Glutamatergic neuron (in vitro differentiated cells): ENCODE data around the gene DLST. TPM values are rescaled to one million over a fixed set of nuclear protein-coding genes. Genes with fewer than 3 reads are reported as not detected.

Experiments used
- DNase-seq: peaks from one replicate; pipeline ENCODE4 v3.0.0; 2022
- H3K27ac Mint-ChIP-seq: one replicate; pipeline ENCODE4 v1.8.0; 2020; ENCODE audit warnings: mild to moderate bottlenecking, mixed read lengths, inconsistent platforms; ENCODE audit not compliant: unreplicated experiment
- H3K27me3 Mint-ChIP-seq: one replicate; pipeline ENCODE4 v1.8.0; 2020; ENCODE audit warnings: mild to moderate bottlenecking, moderate library complexity, mixed read lengths, inconsistent platforms; ENCODE audit not compliant: unreplicated experiment
- H3K36me3 Mint-ChIP-seq: one replicate; pipeline ENCODE4 v1.8.0; 2020; ENCODE audit warnings: mild to moderate bottlenecking, mixed read lengths, inconsistent platforms; ENCODE audit not compliant: unreplicated experiment
- H3K4me1 Mint-ChIP-seq: one replicate; pipeline ENCODE4 v1.8.0; 2020; ENCODE audit warnings: mild to moderate bottlenecking, low read depth, mixed read lengths, inconsistent platforms; ENCODE audit not compliant: unreplicated experiment
- H3K4me3 Mint-ChIP-seq: one replicate; pipeline ENCODE4 v1.8.0; 2020; ENCODE audit warnings: mild to moderate bottlenecking, mixed read lengths, inconsistent platforms; ENCODE audit not compliant: unreplicated experiment
- H3K9me3 Mint-ChIP-seq: one replicate; pipeline ENCODE4 v1.8.0; 2020; ENCODE audit warnings: mild to moderate bottlenecking, moderate library complexity, mixed read lengths, inconsistent platforms; ENCODE audit not compliant: unreplicated experiment
- CTCF ChIP-seq: fragments of 200-600 bp; sonication (generic); IDR thresholded peaks from one replicate; pipeline ENCODE4 v1.5.0; 2021; ENCODE audit not compliant: partially characterized antibody, unreplicated experiment
- total RNA-seq: library from RNA; stranded (reverse); fragmentation: NEBNext Ultra II Directional; extraction: Animal tissue kit (Norgen Biotek cat#: 25700); gene quantifications from one replicate; pipeline ENCODE4 v1.2.1, GENCODE V29; 2021; ENCODE audit not compliant: unreplicated experiment

Gene DLST
- total RNA-seq, 1 donor from 2014 or later: 114 TPM

GRCh38 chr14:74859757-74860552 is 21.8 kb upstream of the DLST start:
- DNase-seq: no peak
- H3K4me3 Mint-ChIP-seq: no peak overlapping the region
- no peaks in the 10 kb centered on the region for H3K36me3 Mint-ChIP-seq

GRCh38 chr14:74860899-74861733 is 20.6 kb upstream of the DLST start:
- no peaks in the 10 kb centered on the region for H3K4me1 Mint-ChIP-seq
- no peak overlapping the region for H3K4me3 Mint-ChIP-seq
- peak; percentile 96 for TF ChIP-seq CTCF
- peak; percentile 95 for DNase-seq
- H3K27ac Mint-ChIP-seq: no peak overlapping the region
- H3K27me3 Mint-ChIP-seq: no peaks in the 10 kb centered on the region
- no peaks in the 10 kb centered on the region for H3K36me3 Mint-ChIP-seq
- H3K9me3 Mint-ChIP-seq: no peaks in the 10 kb centered on the region

More at GRCh38 chr14:74859757-74860552, 21.8 kb upstream of the DLST start:
- Mint-ChIP-seq H3K9me3 (no peaks in the 10 kb centered on the region), H3K4me1 (no peaks in the 10 kb centered on the region), H3K27ac (no peak overlapping the region), H3K27me3 (no peaks in the 10 kb centered on the region)
- TF ChIP-seq CTCF: no peak

- Mint-ChIP-seq H3K4me3 (no peak overlapping the region), H3K9me3 (peaks cover 3% of the 10 kb centered on the region), H3K27me3 (no peaks in the 10 kb centered on the region), H3K36me3 (no peaks in the 10 kb centered on the region), H3K4me1 (peaks cover 2% of the 10 kb centered on the region), H3K27ac (no peak overlapping the region)
- TF ChIP-seq CTCF: no peak
- no peak for DNase-seq
Measured at GRCh38 chr14:74861734-74862090, 20.0 kb upstream of the DLST start.

GRCh38 chr14:74863274-74863673 is 18.4 kb upstream of the DLST start:
- no peak overlapping the region for H3K4me3 Mint-ChIP-seq
- no peaks in the 10 kb centered on the region for H3K36me3 Mint-ChIP-seq
- peaks cover 4% of the 10 kb centered on the region for H3K27me3 Mint-ChIP-seq
- peaks cover 8% of the 10 kb centered on the region for H3K4me1 Mint-ChIP-seq
- TF ChIP-seq CTCF: no peak
- no peak for DNase-seq
- H3K9me3 Mint-ChIP-seq: peaks cover 7% of the 10 kb centered on the region
- H3K27ac Mint-ChIP-seq: no peak overlapping the region

GRCh38 chr14:74864198-74864597 is 17.5 kb upstream of the DLST start:
- Mint-ChIP-seq H3K4me1 (peaks cover 8% of the 10 kb centered on the region), H3K9me3 (peaks cover 7% of the 10 kb centered on the region), H3K27me3 (peaks cover 4% of the 10 kb centered on the region), H3K27ac (no peak overlapping the region), H3K36me3 (no peaks in the 10 kb centered on the region), H3K4me3 (no peak overlapping the region)
- no peak for DNase-seq
- no peak for TF ChIP-seq CTCF
